DMS53 (cell line): ENCODE data around the gene GSTM5.
"Not testable (repeated sequence)": the region's sequence is repeated elsewhere in the genome, so short reads cannot be mapped to it uniquely, and the experiment has no call there.

Source experiments
- DNase-seq: peaks from one replicate; lab custom pipeline; 2025; lab: John Stamatoyannopoulos, UW

The GSTM5 gene

GRCh38 chr1:109711593-109712320, at the start of gene GSTM5:
Gene GSTM5, plus strand, starts transcription at chr1:109712251. Its CDS starts 62 bp downstream, at chr1:109712313.
- not testable (repeated sequence) for DNase-seq

GRCh38 chr1:109664671-109665070, 47.4 kb upstream of the GSTM5 start:
- DNase-seq, result no peak

GRCh38 chr1:109667452-109668122, 44.5 kb upstream of the GSTM5 start, which contains the start of gene GSTM2:
Gene GSTM2, plus strand, starts transcription at chr1:109668057. Its CDS starts 59 bp downstream, at chr1:109668116.
- DNase-seq, result peak; percentile 90

- DNase-seq, result no peak
These were observed 43.8 kb upstream of the GSTM5 start for GRCh38 chr1:109668123-109668775.

- DNase-seq, result no peak
These were observed 42.7 kb upstream of the GSTM5 start for GRCh38 chr1:109669246-109669948.

- DNase-seq, result not testable (repeated sequence)
These were observed 42.1 kb upstream of the GSTM5 start for GRCh38 chr1:109669949-109670302.

- no peak for DNase-seq
These were observed 41.0 kb upstream of the GSTM5 start for GRCh38 chr1:109671067-109671466.

GRCh38 chr1:109673861-109674260, 38.2 kb upstream of the GSTM5 start:
- not testable (repeated sequence) for DNase-seq

GRCh38 chr1:109676683-109677381, 35.2 kb upstream of the GSTM5 start:
- DNase-seq, result not testable (repeated sequence)

- no peak for DNase-seq
These were observed 34.6 kb upstream of the GSTM5 start for GRCh38 chr1:109677459-109677858.

GRCh38 chr1:109678637-109679036, 33.4 kb upstream of the GSTM5 start:
- not testable (repeated sequence) for DNase-seq

GRCh38 chr1:109684777-109685176, 27.3 kb upstream of the GSTM5 start:
- not testable (repeated sequence) for DNase-seq

- not testable (repeated sequence) for DNase-seq
These were observed 26.7 kb upstream of the GSTM5 start for GRCh38 chr1:109685399-109685798.

- not testable (repeated sequence) for DNase-seq
These were observed 26.2 kb upstream of the GSTM5 start for GRCh38 chr1:109685890-109686289.

- not testable (repeated sequence) for DNase-seq
These were observed 24.9 kb upstream of the GSTM5 start for GRCh38 chr1:109687109-109687508.

- DNase-seq, result no peak
These were observed 24.2 kb upstream of the GSTM5 start, which contains the start of gene GSTM1 for GRCh38 chr1:109687641-109688499. Gene GSTM1, plus strand, starts transcription at chr1:109687817. Its CDS starts 57 bp downstream, at chr1:109687874.

GRCh38 chr1:109689844-109690405, 22.1 kb upstream of the GSTM5 start:
- DNase-seq, result no peak

GRCh38 chr1:109691759-109692158, 20.3 kb upstream of the GSTM5 start:
- no peak for DNase-seq

GRCh38 chr1:109694400-109694799, 17.7 kb upstream of the GSTM5 start:
- DNase-seq, result not testable (repeated sequence)

GRCh38 chr1:109695138-109695537, 16.9 kb upstream of the GSTM5 start:
- not testable (repeated sequence) for DNase-seq
